SH-SY5Y (cell line): Measurements from ENCODE around the gene PRKG1.

Source experiments
- GATA2 ChIP-seq: IDR thresholded peaks from 2 replicates; pipeline ENCODE4 v1.6.1; 2011; ENCODE audit warnings: mild to moderate bottlenecking, low read depth, low read length
- GATA3 ChIP-seq: IDR thresholded peaks from 2 replicates; pipeline ENCODE4 v1.6.1; 2011; ENCODE audit warnings: low read depth, mild to moderate bottlenecking, low read length, moderate library complexity

Gene PRKG1

DNA sequence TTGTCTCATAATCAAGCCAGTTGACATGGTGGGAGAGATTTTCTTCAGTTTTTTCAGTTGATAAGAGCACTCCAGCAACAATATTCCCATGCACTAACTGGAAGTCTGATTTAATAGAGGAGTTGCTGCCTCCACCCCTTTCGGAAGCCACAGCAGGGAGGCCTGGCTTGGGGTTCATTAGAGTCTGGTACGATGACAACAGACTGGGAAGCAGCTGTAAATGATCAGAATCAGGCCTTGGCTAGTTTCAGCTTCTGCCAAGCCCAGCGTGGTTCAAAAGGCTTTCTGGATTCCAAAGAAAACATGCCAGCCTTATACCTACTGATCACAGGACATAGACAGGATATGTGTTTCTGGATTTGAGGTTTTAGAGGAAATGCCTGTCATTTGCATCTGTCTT, 351.1 kb downstream of the PRKG1 start:
- TF ChIP-seq GATA3 (no peak), GATA2 (no peak)

DNA sequence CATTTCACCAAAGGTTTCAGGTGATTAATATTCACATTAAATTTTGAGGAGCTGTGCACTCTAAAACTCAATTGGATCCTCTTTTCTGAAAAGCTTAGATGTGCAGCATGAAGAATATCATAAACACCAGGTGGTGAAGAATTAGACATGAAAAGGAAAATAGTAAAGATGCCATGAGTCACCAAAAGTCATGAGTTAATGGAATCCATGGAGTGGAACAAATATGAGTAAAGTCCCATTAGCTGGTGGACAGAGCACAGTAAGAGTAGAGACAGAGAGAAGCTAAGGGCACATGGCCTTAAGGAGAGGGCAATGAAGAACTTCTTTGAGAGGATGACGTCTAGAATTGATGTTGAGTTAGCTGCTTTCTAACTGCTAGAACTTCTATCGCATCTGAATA, 353.5 kb downstream of the PRKG1 start:
- TF ChIP-seq GATA3: no peak

DNA sequence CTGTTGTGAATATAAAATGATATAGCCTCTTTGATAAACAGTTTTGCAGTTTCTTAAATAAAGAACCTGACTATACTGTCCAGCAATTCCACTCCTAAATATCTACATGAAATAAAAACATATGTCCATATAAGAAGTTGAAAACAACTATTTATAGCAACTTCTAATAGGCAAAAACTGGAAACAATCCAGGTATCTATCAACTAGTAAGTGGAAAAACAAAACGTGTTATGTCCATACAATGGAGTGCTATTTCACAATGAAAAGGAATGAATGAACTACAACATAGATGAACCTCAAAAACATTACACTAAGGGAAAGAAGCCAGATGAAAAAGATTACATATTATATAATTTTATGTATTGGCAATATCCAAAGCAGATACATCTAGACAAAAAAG, 356.2 kb downstream of the PRKG1 start:
- TF ChIP-seq GATA3: no peak

DNA sequence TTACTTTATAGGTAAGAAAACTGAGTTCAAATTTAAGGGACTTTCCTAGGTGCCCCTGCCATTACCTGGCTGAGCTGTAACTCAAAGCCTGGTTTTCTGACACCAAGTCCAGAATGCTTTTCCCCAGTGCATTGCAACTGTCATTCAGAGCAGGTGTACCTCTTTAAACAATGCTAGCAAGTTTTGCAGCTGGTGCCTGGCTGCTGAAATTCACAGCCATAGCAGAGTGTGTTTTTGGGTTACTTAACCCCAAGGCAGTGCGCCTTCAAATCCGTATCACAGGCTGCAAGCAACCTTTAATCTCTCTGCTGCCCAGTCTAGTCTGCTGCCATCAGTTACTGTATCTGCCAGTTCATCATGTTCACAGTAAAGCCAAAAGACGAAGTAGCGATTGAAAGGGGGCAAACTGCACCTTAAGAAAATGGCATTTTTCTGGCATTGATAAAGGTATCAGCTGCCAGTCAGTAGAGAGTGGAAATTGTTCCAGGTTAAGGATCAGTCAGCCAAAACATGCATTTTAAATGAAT, 359.7 kb downstream of the PRKG1 start:
- no peak for TF ChIP-seq GATA2
- no peak for TF ChIP-seq GATA3

DNA sequence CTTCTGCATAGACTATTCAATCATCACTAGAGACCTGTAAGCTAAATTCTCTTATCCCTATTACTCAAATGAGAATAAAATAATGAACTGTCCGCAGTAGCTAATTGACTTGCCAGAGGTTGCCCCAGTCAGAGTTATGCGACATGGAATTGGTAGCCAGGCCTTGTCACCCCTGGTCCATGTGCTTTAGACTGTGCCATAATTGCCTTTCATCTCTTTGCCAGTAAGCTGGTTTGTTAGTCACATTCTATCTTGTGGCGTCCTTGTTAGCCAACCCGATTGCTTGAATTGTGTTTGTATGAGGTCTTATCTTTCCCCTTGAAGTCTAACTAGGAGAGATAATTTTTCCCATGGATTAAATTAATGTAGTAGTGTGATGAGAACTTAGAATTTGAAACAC, 362.5 kb downstream of the PRKG1 start:
- TF ChIP-seq GATA2 (no peak), GATA3 (no peak)

DNA sequence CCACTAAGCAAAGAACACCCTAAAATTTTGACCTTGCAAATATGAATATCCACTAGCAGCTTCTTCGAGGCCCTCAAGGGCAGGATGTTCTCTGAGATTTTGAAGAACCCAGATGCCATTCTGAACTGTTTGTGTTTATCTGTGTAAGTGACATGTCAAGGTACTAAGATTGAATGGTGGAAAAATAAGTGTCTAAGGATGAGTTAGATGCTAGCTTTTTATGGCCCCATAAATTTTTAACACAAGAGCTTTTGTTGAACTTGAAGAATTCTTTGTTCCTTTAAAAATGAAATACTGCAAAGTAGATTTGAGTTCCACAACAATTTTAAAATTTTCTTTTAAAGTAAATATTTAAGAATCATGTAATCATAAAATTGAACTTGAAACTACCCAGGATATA, 365.4 kb downstream of the PRKG1 start:
- no peak for TF ChIP-seq GATA2
- TF ChIP-seq GATA3: no peak

DNA sequence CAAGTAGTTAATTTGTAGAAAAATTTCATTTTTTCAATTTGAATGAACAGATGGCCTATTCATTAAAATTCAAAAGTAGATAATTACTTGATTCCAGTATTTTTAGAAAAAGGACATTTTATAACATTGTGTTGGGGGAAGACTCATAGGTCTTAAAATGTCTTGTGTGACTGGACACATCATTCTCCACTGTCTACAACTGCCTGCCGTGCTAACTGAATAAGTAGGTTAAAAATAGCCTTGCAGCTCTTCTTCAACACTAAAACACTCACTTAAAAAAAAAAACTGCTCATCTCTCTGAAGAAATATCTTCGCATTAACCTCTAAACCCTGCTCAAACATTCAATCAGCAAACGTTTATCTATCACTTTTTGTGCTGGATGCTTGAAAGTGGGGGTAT, 371.3 kb downstream of the PRKG1 start:
- no peak for TF ChIP-seq GATA3
- TF ChIP-seq GATA2: no peak

DNA sequence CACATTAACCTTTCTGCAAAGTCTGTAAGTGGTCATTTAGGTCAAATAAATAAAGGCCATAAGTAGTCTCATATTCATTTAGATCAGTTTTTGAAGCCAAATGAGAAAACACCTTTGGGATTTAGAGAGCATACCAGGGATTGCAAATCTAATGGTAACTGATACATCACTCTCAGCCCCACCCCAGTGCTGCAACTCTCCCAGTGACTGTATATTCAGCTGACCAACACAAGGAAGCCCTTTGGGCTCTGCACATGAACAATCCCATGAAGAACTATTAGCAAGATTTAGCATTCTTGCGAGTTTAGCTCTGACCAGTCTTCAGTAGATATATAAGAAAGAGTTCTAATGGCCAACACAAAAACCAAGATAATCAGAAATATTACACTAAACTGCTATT, 372.8 kb downstream of the PRKG1 start:
- no peak for TF ChIP-seq GATA3
- TF ChIP-seq GATA2: no peak

DNA sequence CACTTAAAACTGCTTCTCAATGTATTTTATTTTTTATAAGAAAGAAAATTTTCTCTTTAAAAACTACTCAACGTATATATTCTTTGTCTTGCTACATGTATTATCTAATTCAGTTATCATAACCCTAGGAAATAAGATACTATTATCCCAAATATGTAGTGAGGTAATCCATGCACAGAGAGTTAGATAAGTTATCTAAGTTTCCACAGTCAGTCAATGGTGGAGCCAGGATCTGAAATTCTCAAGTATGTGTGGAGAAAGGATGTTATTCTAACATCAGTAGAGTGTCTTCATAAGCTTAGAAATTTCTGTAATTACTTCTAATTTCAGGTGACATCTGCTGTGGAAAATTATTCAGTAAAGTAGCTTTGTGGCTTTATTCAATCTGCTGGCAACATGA, 385.2 kb downstream of the PRKG1 start:
- no peak for TF ChIP-seq GATA3
- no peak for TF ChIP-seq GATA2

DNA sequence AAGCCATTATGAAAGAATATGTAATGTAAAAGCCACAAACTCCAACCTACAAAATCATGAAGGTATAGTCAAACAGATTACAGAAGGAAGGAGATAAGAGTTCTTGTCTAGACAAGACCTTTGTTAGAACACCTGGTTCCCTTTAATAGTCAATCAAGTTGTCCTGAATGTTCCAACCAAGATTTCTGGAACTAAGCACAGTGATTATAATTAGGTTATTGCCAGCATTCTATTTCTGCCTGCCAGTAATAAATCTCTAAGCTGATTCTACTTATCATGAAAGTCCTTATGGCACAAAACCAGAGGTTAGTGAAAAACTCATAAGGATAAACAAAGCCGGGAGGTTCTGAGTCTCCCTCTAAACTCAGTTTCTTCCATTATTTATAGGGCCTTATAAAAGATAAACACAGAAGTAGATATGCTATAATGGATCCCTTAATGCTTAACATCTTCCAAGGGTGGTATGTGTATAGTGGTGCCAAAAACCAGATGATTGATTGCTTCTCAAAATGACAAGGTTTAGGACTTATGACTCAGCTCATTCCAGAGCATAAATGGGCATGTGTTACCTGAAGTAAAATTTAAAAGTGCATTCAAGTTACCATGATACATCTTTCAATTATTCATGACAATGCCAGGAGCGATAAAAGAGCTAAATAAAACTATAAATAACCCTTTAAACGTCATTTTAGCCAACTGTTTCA, 387.9 kb downstream of the PRKG1 start:
- TF ChIP-seq GATA3 (no peak), GATA2 (no peak)

DNA sequence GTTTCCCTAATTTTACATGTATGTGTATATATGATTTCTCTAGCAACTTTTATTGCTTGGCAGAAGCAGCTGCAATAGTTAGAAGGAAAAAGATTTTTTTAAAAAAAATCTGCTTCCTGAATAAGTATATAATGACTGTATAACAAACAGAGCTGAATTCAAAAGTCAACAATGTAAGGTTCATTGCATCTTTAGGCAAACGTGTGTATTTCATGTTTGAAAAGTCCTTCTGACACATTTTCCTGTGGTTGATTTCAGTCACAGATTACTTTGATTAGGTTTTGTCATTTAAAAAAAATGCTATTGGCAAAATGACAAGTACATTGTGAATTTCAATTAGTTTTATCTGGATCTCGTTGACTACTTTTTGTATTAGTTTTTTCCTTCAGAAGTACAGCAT, 394.1 kb downstream of the PRKG1 start:
- no peak for TF ChIP-seq GATA2
- TF ChIP-seq GATA3: no peak

DNA sequence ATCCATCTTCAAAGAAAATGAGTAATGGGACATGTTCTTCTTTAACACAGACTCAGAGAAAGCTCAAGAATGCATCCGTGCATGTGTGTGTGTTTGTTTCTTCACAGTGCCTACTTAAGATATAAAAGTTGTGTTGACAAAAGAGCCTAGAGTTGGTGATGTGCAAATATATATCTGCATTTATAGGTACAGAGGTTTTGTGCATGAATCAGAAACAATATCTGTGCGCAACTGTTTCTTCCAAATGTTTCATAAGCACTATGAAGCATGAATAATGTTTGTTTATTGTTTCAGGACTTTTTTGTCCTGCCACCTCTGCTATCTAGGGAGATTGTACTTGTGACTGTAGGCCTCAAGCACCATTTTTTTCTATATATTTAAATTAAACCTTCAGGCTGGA, 395.4 kb downstream of the PRKG1 start:
- TF ChIP-seq GATA2 (no peak), GATA3 (no peak)

DNA sequence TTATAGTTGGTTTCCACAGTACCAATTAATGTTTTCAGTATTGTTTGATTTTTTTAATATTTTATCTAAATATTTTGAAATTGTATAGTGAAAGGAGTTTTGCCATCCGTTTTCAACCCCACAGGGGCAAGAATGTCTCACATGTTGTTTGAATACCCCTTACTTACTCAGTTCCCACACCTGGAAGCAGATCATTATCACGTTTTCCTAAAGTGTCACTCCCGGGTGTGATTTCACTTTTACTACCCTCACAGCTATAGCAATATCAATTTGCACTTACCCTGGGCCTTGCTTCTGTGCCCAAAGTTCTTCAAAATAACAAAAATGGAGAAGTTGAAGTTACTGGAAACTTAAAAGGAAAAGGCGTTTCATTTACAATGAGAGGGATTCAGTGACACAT, 397.0 kb downstream of the PRKG1 start:
- TF ChIP-seq GATA3 (no peak), GATA2 (no peak)

DNA sequence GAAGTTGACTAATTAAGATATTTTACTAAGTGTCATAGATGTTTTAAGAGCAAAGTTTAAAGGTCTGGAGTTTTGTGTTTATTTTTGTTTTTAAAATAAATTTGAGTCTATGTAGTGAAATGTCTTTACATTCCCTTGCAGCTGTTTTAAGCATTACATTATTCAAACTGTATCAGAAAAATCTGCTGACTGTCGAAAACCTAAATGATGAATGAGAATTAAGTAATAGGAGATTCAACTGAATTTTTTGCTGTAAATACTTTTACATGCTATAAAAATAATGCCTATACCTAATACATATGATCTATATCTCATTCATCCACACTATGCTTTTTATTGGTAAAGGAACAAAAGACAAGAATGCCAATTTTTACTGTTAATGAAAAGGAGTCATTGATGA, 397.9 kb downstream of the PRKG1 start:
- TF ChIP-seq GATA3 (no peak), GATA2 (no peak)

DNA sequence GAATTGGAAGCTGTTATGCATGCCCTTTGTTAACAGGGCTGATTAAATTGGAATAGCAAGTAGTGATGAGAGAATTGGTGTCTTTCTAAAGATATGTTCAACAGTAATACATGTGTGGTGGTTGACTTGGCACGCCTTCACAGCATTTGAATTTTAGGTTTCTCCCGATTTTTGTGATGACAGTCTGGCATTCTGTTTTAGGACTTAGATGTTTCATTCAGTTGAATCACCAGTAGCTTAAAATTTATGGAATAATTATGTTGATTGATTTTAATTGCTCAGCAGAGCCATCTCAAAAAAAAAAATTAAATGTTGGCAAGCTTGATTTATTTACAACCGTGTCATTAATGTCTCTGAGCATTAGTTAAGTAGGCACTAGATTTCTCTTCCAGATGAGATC, 405.4 kb downstream of the PRKG1 start:
- no peak for TF ChIP-seq GATA3
- no peak for TF ChIP-seq GATA2

DNA sequence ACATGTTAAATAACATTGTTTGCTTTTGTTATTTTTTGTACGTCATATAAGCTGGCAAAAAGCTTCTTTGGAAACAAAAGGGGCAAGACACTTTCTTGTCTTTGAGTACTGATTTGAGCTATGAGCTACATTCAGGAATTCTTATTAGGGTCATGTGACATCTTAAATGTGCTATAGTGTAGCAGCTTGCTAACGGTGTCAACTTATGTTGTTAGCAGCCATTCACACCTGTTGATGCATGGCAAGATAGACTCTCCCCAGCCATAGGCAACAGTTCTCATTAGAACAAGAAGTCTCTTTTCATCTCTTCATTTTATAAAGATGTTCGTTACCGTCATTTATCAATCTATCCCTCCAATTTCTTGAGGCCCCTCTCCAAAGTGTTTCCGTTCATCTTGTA, 411.4 kb downstream of the PRKG1 start:
- TF ChIP-seq GATA3: no peak
- no peak for TF ChIP-seq GATA2
